HG03095 (cell line): Measurements from ENCODE around the gene RPRD1B.

Experiments
- ATAC-seq: cut with Tn5 transposase; IDR thresholded peaks from one replicate; pipeline ENCODE4 v1.9.1; 2021; ENCODE audit warnings: moderate library complexity; ENCODE audit not compliant: unreplicated experiment

The RPRD1B gene

GRCh38 chr20:38132910-38133501 lies 99.5 kb downstream of the RPRD1B start:
- no peak for ATAC-seq

GRCh38 chr20:38133680-38134426 lies 100.3 kb downstream of the RPRD1B start:
- no peak for ATAC-seq

DNA sequence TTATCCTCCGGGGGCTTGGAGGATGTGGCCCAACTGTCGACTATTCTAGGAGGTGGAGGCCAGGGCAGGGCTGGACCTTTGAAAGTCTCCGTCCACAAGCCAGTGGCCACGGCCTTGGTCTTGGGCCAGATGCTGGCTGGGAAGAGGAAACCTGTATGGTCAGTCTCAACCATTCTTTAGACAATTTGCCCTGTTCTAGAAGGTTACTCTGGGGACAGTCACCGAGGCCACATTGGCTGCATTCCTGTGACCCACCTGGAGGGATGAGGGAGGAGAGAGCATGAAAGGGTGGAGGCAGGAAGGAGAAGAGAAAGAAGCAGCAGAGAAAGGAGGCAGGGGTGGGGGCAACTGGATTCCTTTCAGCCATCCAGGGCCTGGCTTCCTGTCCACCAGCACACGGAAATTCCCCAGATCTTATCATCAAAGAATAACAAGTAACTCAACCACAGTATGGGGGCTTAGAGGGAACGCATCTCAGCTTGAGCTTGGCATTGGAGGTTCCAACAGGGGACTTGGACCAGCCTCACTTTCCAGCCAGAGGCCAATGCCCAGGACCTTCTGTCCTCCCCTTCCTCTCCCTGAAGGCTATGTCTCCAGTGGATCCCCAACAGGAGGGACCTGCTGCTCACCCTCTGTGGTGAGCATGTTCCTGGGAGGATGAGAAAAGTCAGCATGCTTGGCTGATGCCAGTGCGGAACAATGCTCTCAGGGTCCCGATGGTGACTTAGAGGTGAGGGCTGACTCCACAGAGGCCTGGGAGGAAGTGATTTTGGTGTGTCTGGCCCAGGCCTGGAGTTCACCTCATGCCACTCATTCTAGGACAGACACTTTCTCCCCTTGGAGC lies 101.1 kb downstream of the RPRD1B start:
- no peak for ATAC-seq

DNA sequence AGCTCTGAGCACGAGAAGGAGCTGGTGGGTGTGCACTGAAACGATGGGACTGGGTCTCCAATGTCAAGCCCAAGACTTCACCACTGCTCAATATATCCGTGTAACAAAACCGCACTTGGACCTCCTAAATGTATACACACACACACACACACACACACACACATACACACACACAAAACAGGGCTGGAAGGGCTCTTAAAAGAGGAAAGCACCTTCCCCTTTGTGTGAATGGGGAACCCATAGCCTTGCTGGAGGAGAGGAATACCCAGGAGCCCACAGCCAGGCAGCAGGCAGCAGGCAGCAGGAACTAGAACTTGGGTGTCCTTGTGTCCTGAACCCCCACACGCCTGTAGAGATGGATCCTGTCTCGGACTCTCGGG lies 101.7 kb downstream of the RPRD1B start:
- no peak for ATAC-seq

GRCh38 chr20:38135651-38136420 lies 102.3 kb downstream of the RPRD1B start:
- ATAC-seq: no peak

- no peak for ATAC-seq
Observed at GRCh38 chr20:38136421-38137245, 103.1 kb downstream of the RPRD1B start.

DNA sequence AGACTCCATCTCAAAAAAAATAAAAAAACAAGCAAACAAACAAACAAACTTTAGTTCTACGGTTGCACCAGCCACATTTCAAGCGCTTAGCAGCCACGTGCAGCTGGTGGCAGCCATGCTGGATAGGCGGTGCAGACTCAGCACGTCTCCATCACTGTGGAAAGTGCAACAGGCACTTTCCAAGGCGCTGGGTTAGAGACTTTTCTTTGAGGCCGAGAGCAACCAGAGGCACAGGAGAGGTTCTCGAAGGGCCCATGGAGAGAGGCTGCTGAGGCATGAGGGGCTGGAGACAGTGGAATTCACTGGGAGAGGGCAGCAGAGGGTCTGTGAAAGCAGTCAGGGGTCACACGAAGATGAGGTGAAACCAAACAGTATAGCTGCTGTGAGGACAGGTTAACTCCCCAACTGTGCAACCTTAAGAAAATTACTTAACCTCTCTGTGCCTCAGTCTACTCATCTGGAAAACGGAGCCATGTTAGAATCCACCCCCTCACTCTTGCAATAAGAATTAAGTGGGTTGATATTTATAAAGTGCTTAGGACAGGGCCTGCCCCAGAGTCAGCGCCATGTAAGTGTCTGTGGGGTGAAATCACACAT lies 104.0 kb downstream of the RPRD1B start:
- ATAC-seq: no peak

GRCh38 chr20:38138086-38138778 lies 104.7 kb downstream of the RPRD1B start:
- no peak for ATAC-seq

DNA sequence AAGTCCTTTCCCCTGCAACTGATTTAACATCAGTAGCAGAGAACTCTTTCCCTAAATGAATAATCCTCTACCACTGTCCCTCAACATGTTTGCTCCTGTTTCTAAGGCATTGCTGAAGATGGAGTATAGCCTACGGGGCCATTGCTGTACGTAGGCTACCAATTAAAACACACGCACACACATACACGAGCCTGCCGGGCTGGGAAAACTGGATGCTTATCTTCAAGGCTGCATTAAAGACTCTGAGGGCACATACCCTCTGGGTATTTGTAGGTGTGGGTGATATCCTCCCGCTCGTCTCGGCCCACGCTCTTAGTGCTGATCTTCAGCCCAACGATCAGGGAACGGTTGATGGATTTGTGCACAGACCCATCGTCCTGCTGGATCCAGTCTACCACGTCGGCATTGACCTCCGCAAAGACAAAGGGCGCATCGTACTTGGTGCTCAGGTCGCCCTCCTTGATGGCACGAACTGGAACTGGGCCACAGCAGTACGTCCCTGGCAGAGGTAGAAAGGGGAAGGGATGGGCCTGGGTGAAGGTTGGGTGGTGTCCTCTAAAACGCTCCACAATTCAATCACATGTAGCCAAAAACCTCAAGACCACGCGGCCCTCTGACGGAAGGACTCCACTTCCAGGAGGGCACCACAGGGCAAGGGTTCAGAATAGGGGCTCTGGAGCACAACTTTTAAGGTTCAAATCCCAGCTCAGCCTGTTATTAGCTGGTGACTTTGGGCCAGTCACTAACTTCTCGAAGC lies 105.8 kb downstream of the RPRD1B start:
- ATAC-seq: no peak

- no peak for ATAC-seq
Observed at GRCh38 chr20:38139977-38140753, 106.6 kb downstream of the RPRD1B start.

DNA sequence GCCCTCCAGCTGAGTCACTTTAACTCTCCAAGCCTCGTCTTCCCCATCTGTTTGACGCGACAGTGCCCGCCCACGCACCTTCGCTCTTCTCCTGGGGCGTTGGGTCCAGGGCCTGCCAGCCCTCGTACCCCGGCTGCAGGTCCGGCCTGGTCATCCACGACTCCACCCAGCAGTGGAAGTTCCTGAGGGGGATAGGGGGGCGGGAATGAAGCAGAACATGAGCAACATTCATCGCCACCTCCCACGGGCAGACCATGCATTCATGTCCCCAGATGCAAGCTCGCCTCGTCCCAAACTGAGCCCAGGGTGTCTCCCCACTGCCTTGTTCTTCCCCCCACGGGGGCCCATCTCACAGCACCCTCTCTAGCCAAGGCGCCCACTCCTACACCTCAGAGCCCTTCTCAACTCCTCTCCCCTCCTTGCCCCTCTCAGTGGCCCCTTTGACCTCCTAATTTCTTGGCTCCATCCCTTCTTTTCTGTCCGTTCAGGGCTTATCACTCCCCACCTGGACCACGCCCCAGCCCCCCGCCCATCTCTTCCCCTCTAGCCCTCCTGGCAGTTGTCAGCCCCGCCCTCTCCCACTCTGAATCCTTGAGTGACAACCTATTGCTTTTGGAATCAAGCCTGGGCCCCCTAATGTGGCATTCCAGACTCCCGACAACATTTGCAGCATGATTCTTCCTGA lies 107.8 kb downstream of the RPRD1B start:
- no peak for ATAC-seq
